ENCODE measurements around the gene TMOD2.

- TF ChIP-seq ZNF274 (IDR thresholded peaks at IDR 0.05; ENCODE audit: low read depth, low read length), result no peak
- no peak for TF ChIP-seq SUZ12 (IDR thresholded peaks at IDR 0.05; ENCODE audit: extremely low read depth, insufficient read depth, insufficient read length)
Observed at GRCh38 chr15:51853998-51854397, 102.6 kb downstream of the TMOD2 start.
